ENCODE measurements around the gene PRKD3.
A peak's percentile ranks its signal among the peaks of the same experiment; 100 is the strongest.

The PRKD3 gene

DNA sequence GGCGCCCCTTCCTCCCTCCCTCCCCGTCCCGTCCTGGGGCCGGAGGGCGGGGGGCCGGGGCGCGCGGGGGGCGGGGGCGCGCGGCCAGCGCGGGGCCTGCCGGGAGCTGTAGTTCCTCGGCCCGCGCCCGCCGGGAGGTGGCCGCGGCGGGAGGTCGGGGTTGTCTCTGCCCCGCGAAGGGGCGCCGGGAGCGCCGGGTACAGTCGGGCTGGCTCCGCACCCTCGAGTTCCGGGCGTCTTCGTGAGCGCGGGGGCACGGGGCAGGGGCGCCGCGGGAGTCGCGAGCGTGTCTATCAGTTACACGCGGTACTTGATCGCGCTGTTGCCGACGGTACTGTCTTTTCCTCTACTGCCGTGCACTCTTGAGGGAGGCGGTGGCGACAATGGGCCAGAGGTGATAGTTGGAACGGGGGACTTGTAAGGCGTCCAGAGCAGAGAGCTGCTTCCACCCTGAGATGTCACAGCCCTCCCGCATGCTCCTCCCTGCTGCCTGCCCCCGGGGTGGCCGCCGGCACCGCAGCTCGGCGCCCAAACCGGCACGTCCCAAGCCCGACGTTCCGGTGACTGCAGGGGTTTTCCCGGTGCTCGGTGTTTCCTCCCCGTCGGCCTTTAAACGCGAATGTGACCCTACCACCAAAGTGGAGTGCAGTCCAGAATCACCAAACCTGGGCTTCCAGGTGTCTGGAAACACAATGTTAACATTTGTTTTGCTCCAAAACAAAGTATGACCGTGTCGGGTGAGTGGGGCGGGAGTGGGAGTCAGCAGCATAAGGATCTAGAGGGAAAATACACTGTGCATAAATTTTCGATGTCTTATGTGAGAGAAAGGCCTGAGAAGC is at the start of gene PRKD3:
PRKD3 (minus strand) TSS at position 48 of the 839 bp plus-strand sequence. CDS start 8,309 bp downstream, outside the sequence.
- no peak for DNase-seq

DNA sequence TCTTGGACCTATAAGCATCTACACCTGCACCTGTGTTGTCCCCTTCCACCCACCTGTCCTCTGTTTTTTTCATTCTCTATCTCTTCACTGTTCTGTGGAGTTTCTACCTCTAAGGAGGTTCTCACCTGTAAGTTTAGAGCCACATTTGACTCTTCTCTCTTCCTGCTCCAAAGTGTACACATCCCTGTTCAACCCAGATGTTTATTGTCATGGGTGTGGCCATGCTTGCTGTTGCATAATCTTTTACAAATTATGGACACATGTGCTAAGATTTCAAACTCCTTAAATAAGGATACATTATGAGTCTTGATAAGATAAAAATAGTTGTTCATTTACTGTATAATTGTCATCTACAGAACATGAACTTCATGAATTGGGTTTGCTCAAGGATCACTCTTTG is 47.4 kb upstream of the PRKD3 start:
- DNase-seq, result no peak

DNA sequence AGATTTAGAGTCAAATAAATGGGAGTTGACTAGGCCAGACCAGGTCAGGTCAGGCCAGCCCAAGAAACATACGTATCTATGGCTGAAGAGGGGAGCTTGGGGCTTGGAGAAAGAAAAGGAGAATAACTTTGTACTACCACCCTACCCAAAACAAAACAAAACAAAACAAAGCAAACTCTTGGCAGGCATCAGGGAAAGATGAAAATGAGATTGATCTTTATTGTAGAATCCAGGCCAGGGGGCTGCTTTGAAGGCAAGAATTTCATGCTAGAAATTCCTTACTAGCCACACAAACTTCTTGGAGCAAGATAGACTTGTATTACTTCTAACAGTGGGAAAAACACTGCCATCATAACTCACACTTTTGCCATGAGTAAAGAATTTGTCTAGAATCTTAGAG is 46.0 kb upstream of the PRKD3 start:
- DNase-seq, result no peak

DNA sequence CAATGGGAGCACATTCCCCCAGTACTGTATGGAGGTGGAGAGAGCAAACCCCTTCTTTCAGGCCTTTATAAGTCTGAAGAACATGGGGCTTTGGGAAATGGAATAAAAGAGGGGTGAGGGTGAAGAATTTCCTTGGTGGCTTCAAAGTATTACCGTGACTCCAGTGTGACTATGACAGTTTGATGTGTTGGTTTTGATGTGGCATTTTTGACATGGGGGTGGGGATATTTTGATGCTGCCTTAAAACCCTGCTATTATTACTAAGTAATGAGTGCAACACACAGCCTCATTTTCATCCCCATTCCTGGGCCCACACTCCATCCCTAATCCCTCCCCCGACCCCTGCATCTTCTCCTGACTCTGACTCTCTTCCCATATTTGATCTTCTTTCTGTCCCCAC is 43.4 kb upstream of the PRKD3 start:
- DNase-seq, result no peak

DNA sequence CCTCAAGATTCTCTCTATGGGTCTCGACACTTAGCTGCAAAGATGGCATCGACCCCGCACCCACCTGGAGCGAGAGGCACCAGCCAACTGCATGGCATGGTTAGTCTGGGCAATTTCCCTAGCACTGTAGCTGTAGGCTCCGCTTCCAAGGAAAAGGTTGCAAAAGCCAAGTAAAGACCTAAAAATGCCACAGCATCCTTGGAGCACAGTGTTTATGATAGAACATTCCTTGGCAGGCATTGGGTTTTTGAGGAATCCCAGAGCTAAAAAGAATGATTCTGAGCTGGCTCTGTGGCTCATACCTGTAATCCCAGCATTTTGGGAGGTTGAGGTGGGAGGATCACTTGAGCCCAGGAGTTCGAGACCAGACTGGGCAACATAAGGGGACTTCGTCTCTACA is 42.7 kb upstream of the PRKD3 start:
- DNase-seq, result no peak

DNA sequence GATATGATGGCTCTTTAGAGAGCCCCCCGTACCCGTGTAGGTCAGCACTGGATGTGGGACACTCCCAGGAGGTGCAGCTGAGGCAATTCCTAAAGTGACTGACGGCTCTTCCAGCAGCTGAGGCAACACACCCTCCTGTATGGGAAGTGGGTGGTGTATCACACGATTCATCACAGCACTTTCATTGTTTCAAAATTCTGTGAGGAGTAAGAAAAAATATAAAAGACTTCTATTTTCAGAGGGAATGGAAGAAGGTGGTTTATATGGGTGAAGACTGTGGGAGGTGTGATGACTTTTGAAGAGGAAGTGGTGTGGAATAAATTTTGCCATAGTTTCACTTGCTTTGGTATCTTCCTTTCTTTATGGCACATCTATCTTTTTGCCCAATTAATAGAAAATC is 42.1 kb upstream of the PRKD3 start:
- no peak for DNase-seq

DNA sequence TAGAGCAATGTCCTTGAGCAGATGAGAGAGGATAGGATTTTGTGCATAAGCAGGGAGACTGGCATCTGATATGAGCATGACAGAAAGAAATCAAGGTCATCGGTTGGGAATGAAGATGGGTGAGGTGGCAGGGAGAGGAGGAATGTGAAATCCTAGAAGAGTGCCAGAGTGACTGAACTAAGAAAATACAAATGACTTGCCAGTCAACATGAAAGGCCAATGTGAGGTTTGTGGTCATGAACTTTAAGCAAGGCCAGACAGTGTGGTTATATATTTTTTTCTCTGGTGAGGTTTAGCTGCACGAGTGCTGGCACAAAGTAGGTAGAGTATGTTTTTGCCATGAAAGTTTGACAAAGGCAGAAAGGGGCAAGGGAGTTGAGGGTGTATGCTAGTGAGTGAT is 41.0 kb upstream of the PRKD3 start:
- no peak for DNase-seq

DNA sequence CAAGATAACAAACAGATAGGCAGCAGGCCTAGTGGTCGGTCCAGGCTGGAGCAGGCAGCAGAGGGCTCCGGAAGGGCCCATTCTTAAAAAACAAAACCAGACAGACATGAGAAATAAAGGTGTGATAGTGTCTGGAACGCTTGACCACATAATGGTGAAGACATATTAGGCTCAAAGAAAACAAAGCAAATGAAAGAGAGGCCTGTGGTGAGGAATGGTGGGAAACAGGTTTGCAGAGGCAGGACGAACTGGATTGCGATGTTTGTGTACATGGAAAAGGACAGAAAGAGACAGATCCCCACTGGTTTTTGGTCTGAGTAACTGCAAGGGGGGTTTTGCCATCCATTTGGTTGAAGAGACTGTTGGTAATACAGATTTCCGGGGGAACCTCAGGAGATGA is 39.7 kb upstream of the PRKD3 start:
- no peak for DNase-seq

DNA sequence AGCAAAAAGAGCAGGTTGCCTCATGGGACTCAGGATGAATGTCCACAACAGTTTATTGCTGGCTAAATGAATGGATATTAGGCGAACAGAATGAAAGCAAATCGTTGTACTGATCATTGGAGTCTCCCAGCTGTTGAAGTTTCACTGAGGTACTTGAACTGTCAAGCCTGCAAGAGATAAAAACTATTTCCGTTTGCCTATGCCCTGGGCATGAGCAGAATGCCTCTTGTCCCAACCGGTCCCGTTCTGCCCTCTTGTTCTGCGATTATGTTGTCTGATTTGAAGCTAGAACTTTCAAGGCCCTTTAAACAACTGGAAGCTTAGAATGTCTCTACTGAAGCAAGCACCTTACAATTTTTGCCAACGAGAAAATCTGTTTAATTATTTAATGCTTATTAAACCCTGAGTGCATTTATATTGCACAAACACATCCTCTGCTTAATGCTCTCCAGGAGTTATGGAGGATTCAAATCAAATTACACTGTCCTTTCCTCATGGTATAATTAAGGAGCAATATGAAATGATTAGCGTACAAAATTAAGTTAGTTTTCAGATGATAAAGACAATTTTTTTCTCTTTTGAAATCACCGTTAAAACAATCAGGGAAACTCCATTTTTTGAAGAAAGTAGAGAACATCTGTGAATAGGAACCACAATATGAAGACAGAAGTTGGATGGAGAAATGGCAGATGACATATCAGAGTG is 37.5 kb upstream of the PRKD3 start:
- DNase-seq, result no peak

DNA sequence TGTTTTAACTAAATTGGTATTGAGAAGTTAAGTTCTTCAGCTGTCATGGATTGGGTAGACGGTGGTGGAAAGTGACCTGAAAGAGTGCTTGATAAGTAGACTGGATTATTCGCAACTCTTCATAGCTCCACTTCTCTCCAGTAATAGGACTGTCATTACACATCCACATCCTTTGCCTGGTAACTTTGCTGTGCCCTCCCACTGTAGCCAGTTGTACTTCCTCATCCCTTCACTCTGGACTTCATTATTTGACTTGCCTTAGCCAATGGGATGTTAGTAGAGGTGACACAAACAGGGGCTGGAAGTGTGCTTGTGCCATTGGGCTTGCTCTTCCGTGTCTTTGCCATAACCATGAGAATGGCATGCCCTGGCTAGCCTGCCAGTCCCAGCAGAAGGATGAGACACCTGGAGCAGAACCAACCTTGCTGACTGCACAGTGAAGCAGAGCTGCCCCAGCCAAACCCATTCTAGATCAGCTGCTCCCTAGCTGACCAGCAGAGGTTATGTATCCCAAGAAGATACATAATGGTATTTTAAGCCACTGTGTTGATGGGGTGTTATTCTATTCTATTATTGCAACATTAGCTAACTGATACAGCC is 36.7 kb upstream of the PRKD3 start:
- DNase-seq, result no peak

DNA sequence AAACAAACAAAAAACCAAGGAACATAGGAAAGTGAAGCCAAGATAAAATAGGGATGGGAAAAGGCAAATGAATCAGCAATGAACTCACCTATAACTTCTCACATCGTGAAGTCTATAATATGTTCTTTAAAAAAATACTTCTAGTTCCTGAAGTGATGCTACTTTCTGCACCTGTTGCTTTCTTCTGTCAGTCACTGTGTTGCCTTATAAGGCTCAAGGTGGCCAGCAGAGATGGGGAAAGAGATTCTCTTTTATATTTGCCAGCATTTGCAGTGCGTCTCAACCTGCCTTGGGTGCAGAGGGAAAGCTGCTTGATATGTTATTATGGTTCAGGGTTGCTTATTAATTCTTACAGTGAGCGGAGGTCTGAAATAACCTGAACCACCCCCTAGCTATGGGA is 33.8 kb upstream of the PRKD3 start:
- no peak for DNase-seq

DNA sequence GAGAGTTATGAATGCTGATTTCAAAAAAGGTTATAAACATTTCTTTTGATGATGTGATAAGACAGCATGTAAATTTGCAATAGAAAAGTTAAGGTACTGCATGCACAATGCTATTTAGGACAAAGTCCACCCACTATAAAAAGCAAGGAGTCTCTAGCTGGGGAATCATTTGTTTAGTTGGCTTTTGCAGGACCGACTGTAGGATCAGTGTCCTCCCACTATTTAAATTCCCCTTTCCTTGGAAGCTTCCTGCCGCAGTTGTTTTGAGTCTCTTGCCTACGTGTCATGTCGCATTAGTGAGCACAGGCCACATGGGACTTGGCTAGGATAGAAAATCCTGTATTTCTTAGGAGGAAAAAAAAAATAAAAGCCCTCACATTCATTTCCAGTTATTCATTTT is 32.9 kb upstream of the PRKD3 start:
- DNase-seq, result no peak

DNA sequence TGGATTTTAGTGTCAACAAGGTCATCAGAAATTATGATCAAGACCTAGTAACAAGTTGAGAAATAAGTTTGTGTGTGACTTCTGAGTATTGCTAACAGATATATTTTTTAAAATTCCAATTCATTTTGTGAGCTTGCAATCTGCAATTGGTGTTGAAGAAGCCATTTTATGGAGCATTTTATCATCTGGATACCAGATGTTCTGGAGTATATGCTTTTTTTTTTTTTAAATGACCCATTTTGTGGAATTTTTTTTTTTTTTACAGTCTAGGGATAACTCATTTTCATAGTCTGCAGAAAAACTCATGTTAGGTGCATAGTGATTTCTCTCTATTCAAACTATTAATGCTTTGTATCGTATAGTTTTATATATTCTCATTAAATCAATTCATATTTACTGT is 32.4 kb upstream of the PRKD3 start:
- no peak for DNase-seq

DNA sequence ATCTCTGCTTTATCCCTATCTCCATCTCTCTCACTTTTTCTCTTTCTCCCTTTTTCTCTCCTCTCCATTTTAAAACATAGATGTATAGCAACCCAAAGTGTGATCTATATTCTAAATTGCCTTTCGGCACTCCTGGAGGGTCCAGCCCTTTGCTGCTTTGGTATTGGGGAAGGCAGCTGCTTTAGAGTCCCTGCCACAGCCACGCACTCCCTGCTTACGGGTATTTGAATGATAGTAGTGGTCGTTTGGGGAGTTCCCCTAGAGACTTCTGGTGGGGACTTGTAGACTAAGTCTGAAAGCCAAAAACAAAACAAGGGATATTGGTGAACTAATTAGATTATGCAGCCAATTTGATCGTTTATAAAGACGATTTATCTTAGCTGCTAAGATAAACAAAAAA is 31.7 kb upstream of the PRKD3 start:
- no peak for DNase-seq

DNA sequence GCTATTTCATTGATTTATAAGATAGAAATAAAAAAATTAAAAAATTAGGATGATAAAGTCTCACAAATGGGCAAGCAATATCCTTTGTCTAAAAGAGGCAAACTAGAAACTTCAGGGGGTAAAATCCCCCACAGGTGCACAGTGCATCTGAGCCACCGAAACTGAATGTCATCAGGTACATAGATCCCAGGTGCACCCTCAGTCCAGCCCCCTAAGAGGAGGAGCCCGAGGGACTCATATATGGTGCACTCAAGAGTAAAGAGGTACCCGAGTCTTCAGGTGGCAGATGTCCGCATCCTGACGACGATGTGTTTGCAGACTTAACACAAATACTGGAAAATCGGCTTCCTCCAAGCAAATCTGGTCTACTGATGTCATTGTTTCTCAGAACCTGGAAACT is 31.1 kb upstream of the PRKD3 start:
- no peak for DNase-seq

DNA sequence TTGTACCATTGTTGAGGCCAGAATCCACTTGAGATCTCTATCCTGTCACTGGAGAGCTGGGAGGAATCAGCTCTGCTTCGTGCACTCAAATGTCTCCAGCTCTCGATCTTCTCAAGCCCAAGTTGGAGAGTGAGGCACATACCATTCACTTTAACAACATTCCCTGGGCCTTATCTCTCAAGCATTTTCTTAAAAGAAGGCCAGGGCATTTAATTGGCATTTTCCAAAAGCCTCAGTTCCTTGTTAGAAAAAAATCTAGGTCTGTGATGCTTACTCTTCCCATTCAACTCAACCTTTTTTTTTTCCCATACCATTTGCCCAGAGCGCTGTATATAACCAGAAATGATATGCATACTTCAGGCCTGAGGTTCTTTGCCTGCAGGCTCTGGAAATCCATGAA is 29.9 kb upstream of the PRKD3 start:
- no peak for DNase-seq

DNA sequence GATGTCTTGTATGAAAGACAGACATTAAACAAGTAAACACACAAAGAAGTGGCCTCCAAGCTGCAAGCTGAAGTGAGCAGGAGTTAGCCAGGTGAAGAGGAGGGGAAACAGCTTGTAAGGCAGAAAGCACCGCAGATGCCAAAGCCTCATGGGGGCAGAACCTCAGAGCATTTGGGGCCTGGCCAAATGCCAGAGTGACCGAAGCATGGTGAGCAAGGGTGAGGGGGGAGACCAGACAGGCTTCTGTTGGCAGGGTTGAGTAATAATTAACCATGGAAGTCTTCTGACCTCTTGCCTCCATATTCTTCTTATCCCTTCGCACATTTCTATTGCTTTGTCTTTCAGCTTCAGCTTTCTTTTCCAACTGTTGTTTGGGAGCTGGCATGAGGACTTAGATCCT is 25.4 kb upstream of the PRKD3 start:
- DNase-seq, result peak; percentile 57

DNA sequence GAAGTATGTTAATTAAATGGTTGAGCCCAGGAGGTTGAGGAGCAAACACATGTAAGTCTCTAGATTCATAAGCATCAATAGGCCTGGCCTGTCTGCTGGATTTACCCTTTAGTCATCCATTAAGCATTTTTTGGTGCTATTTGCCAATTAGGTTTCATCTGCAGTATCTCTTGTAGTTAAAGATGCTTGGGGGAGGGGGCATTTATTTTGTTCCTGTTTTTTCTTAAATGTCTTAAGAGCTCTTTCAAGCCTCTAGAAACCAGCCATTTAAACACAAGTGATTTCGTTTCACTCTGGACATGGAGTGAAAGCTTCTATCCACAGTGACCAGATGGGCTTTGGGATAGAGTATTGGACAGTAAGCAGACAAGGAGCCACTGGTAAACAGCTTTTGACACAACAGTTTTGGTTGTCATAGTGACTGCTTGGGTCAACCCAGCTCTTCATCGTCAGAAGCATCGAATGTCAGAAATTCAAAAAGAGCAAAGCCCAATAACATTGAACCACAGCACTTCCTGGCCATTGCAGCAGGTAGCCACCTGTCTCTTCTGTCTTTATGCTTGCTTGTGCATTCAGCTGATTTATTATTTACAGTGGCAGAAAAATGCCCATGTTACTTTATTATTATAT is 24.7 kb upstream of the PRKD3 start:
- no peak for DNase-seq

DNA sequence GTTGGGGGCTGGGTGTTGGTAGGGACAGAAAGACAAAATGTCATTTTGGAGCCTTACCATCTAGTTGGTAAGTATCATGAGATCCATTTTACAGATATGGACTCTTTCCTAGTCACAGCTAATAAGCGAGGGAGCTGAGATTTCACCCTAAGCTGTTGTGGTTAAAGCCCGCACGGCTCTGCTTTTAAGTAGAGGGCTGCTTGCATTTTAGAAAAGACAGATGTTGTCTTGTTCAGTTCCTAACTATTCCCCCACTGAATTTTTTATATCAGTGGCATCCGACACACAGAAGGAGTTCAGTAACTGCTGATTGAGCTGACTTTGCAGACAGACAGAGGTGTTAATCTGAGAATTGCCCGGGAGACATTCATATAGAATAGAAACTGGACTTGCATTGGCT is 23.5 kb upstream of the PRKD3 start:
- no peak for DNase-seq

DNA sequence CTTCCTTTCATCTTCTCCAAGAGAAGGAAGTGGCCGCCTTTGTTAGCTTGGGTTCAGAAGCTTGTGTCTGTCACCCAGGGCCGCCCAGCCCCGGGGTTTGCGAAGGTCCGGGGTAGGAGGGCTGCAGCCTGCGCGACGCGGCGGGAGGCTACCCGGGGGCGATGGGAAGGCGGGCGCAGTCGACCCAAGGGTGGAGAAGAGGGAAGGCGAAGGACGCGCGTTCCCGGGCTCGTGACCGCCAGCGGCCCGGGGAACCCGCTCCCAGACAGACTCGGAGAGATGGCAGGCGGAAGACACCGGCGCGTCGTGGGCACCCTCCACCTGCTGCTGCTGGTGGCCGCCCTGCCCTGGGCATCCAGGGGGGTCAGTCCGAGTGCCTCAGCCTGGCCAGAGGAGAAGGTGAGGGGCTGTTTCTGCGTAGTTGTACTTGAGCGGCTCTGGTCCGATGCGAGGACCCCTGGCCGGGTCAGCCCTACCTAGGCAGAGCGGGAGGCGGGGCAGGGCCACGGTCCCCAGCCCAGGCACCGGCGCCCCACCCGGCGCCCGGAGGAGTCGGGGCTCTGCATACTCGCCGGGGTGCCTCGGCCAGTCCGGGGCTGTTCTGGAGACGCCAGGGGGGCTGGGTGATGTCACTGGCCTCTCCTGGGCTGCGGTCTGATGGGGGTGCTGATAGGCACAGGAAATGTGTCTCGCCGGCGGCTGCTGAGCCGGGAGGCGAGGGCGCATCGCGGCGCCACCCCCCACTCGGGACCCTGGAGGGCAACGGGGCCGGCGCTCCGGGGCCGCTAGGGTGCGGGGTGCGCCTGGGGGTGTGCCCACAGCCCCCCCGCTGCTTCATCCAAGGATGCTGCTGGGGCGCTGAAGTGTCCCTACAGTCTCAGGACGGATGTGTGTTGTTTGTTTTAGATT is 20.1 kb upstream of the PRKD3 start, which contains the start of gene QPCT:
QPCT (plus strand) TSS at position 178 of the 909 bp plus-strand sequence; CDS start at position 280, 102 bp downstream.
- DNase-seq, result no peak

DNA sequence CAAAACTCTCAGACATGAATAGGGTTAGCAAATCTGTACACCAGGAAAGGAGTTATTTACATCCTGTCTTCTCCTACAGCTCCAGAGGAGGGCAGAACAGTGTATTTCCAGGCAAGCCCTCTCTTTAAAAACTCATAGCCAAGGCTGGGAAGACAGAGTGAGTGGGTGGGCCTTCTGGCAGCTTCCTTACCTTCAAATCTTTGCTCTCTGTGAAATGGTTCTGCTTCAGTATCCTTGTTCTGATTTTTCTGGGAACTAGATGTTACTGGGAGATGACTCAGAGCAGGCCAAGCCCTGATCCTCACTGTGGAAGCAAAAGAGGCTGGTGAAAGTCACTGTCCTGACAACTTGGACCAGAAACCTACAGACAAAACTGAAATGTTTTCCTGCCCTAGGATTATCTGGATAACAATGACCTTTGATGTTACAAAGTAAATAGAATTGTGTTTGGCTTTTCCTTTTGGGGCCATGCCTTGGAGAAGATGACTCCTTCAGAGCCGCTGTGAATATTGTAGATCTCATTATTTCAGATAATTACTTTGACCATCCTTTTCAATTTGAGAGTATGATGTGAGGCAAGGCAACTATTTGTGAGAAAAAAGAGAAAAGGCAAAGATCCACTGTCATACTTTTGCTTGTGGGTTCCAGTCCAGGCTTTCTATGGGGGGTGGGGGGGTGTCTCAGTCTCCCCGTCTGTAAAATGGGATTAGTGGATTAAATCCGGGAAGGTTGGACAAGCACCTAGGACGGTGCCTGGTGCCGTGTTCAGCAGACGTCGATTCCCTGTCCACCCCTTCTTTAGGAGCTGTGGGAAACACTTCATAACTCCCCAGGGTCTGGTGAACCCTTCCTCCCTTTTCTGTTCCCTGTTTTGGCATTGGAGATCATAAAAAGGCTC is 19.2 kb upstream of the PRKD3 start:
- DNase-seq, result no peak
